Islet precursor cell (in vitro differentiated cells): Measurements from ENCODE around the gene COL9A3.

ENCODE experiments used
- DNase-seq: peaks from one replicate; pipeline ENCODE4 v3.0.0-alpha.2; 2018

COL9A3 gene

GRCh38 chr20:62812181-62812906 is 4.5 kb upstream of the COL9A3 start:
- no peak for DNase-seq

DNA sequence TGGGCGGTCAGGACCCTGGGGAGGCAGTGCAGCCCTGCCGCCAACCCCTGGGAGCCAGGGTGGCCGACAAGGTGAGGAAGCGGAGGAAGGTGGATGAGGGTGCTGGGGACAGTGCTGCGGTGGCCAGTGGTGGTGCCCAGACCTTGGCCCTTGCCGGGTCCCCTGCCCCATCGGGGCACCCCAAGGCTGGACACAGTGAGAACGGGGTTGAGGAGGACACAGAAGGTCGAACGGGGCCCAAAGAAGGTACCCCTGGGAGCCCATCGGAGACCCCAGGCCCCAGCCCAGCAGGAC is 4.0 kb upstream of the COL9A3 start:
- DNase-seq = no peak

- no peak for DNase-seq
Measured at GRCh38 chr20:62813588-62813987, 3.3 kb upstream of the COL9A3 start.

GRCh38 chr20:62814060-62814708 is 2.7 kb upstream of the COL9A3 start:
- DNase-seq = no peak

DNA sequence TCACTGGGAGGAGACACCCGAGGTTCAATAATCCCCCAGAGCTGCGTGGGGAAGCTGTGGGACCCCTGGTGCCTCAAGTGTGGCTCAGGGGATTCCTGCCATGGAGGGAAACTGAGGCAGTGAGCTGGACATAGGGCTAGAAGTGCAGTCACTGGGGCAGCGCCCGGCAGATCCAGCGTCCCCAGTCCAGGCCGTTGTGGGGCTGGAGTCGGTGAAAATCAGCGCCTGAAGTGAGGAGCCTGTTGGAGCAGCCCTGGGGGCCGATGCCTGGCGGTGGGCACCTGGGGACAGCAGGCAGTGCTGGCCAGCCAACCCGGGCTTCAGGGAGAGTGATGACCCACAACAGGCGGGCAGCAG is 2.2 kb upstream of the COL9A3 start:
- DNase-seq = no peak

DNA sequence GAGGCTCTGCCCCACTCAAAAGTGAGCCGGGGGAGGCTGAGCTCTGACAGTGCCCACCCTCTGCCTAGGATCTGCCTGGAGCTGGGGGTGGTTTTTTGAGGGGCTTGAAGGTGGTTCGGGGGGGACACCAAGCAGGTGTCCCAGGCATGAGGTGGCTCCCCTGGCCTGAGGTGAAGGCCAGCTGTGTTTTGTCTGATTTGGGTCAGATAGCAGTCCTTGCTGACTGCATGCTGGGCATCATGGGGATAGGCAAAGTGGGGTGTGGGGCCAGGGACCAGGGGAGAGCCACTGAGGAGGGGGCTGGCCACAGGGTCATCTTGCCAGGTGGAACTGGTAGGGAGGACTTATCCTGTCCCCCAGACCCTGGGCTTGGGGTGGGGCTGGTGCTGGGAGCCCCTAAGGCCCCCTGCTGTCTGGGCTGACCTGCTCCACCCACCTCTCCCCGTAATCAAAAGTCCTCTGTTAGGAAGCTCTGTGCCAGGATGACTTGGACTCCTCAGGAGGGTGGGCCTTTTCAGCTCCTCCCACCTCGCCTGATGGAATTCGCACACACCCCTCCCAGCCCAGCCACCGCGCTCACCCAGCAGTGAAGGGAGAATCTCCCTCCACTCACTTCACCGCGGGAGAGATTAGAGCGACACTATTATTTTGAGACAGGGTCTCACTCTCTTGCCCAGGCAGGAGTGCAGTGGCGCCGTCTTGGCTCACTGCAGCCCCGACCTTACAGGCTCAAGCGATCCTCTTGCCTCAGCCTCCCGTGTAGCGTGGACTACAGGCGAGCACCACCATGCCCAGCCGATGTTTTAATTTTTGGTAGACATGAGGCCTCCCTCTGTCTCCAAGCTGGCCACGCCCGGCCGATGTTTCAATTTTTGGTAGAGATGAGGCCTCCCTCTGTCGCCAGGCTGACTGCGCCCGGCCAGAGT is 1.5 kb upstream of the COL9A3 start:
- peak; percentile 94 for DNase-seq

GRCh38 chr20:62816031-62816883 is 593 bp upstream of the COL9A3 start:
- peak; percentile 94 for DNase-seq

- DNase-seq = no peak
Measured at GRCh38 chr20:62817975-62818591, 1.2 kb downstream of the COL9A3 start.

DNA sequence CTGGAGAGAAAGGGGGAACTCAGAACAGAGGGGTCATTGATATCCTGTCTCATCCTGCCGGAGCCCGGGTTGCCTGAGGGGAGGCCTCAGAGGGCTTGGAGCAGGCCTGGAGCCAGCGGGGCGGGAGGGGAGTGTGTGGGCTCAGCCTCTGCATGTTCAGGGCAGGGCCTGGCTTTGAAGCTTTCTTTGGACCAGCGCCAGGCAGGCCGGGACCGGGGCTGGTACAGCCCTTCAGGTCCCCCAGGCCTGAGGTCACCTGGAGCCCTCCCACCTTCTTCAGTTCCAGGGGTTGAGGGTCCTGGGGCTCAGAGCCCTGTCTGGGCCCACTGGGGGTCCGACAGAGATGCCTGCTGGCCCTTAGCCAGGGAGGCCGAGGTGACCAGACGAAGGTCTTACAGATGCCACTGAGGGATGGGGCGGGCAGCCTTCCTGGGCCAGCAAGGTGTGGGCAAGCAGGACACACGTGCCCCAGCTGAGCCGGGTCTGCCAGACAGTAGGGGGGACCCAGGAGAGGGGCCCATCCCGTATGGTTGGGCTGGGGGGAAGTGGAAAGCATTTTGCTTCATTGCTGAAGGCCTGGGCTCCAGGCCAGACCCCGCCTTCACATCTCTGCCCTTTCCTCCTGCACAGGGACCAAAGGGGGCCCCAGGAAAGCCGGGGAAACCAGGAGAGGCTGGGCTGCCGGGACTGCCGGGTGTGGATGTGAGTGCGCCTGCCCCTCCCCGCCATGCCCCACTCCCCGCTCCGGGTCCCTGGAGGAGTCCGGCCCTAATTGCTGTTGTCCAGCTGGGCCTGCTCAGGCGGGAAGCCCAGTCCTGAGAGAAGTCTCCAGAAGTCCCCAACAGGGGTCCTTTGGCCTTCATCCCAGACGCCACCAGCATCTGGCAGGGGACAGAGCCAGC is 2.0 kb downstream of the COL9A3 start:
- DNase-seq = peak; percentile 84

DNA sequence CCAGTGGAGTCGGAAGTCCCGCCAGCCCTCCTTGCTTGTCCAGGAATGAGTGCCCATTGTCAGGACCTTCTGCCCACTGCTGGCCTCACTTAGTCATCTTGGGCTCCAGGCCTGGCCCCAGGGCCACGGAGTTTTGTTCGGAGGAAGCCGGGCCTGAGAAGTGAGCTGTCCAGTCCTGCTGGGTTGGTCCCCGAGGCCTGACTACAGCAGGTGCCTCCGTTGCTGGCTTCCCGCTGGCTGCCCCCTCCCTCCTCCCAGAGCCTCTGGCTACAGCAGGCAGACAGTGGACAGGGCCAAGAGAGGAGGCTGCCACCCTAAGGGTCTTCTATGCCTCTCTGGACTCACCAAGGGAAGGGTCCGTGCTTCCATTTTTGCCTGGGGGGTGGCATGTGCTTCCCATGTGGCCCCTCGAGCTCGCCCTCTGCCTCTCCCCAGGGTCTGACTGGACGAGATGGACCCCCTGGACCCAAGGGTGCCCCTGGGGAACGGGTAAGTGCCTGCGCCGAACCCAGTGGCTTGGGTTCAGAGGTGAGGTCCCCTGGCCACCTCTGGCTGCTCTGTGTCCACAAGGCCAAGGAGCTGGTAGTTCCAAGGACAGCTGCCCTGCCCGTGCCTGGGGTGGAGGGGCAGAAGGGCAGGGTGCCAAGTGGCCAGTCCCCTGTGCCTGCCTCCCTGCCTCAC is 2.8 kb downstream of the COL9A3 start:
- no peak for DNase-seq

DNA sequence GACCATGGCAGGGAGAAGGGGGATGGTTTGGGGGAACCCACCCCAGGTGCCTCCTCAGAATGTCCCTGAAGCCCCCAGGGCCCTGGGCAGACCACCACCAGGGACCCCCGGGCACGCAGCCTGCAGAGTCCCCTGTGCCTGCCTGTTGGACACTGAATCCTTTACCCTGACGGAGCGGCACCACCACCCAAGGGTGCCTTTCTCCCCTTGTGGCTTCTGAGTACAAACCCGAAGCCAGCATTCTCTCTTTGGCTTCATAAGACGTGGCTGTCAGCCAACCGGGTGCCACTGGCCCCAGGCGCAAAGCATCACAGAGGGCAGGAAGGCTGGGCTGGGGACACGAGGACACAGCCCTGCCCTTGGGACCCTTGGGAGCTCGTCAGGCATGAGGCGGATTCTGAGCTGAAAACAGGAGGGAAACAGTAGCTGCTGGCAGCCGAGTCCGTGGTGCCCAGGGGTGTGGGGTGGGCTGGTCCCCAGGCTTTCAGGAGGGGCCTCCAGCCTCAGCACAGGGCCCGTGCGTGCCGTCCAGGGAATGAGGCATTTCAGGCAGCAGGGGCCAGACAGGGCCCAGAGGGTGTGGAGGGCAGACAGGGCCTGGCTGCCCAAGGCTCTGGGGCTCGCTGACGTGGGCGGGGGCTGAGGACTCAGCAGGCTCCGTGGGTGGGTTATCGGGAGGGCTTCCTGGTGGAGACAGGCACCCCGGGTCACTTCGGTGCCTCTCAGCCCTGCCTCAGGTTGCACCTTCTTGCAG is 3.5 kb downstream of the COL9A3 start:
- no peak for DNase-seq

DNA sequence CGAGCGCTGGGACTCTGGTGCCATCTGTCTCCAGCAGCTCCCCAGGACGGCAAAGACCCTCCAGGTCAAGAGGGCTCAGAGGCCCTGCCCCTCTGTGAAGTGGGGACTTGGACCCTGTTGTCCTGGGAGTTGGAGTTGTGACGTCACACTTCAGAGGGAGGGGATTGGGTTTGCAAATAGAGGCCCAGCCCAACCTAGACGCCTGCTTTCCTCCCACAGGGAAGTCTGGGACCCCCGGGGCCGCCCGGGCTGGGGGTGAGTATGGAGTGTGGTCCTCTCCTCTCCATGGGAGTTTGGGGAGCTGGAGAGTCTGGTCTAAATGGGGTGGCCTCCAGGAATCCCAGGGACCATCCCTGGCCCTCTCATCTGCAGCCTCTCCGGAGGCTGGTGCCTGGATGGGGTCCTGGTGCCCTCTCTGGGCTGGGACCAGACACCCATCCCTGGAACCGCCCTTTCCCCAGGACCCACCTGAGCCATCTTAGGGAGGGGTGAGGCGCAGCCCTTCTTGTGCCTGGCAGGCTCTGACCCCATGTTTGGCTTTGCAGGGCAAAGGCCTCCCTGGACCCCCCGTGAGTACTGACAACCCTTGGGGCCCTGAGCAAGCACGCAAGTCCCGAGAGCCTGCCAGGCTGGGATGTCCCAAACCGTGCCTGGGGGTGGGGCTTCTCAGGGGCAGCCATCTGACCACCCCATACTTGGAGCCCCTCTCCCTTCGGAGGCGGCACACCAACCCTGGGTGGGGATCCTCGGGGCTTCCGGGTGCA is 4.3 kb downstream of the COL9A3 start:
- DNase-seq = no peak

DNA sequence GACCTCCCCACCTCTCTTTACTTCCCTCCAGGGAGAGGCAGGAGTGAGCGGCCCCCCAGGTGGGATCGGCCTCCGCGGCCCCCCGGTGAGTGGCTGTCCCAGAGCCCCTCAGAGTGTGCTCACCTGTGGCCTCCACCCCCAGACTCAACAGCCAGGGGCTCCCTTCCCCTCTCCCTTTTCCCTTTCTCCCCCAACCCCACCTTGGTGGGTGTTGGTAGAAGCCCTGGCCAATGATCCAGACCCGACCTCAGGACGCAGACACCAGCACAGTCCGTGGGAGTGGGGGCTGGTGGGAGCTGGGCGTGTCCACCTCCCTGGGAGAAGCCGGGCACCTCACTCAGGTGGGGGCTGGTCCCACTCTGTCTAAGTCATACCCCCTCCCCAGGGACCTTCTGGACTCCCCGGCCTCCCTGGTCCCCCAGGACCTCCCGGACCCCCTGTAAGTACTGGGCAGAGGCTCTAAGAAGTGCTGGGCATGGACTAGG is 4.9 kb downstream of the COL9A3 start:
- DNase-seq = no peak

DNA sequence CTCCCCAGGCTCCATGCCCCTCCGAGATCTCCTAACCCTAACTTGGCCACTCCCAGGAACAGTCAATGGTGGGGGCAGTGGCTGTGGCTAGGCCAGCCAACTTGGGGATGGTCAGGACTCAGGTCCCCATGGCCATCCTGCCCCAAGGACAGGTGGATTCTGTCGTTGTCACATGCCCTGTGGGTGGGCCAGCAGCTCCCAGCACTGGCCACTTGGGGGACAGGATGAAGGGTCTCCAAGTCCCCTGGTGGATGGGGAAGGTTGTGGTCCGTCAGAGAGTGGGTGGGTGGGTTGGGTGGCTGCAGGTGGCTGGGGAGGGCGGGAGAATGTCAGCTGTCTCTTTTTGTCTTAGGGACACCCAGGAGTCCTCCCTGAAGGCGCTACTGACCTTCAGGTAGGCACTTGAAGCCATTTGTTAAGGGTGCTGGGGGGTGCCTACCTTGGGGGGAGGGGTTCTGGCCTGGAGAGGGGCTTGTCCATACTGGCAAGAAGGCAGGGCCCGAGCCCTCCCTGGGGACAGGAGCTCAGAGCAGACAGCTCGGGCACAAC is 5.5 kb downstream of the COL9A3 start:
- DNase-seq = no peak

- peak; percentile 91 for DNase-seq
Measured at GRCh38 chr20:62822788-62823651, 6.2 kb downstream of the COL9A3 start.

GRCh38 chr20:62823688-62824475 is 7.0 kb downstream of the COL9A3 start:
- DNase-seq = peak; percentile 81
